DND-41 (cell line): ENCODE results near the gene E2F4.

Experiments used
- CTCF ChIP-seq: IDR thresholded peaks from 2 replicates; pipeline ENCODE4 v1.5.1; 2012; ENCODE audit warnings: borderline replicate concordance, low read length, moderate library complexity, mild to moderate bottlenecking; ENCODE audit not compliant: poor library complexity, severe bottlenecking; ENCODE audit errors: extremely low read depth
- EZH2 ChIP-seq: IDR thresholded peaks from 3 replicates; pipeline ENCODE4 v1.6.1; 2012; ENCODE audit warnings: borderline replicate concordance, low read depth, mild to moderate bottlenecking, moderate library complexity, low read length, inconsistent platforms; ENCODE audit not compliant: severe bottlenecking

DNA sequence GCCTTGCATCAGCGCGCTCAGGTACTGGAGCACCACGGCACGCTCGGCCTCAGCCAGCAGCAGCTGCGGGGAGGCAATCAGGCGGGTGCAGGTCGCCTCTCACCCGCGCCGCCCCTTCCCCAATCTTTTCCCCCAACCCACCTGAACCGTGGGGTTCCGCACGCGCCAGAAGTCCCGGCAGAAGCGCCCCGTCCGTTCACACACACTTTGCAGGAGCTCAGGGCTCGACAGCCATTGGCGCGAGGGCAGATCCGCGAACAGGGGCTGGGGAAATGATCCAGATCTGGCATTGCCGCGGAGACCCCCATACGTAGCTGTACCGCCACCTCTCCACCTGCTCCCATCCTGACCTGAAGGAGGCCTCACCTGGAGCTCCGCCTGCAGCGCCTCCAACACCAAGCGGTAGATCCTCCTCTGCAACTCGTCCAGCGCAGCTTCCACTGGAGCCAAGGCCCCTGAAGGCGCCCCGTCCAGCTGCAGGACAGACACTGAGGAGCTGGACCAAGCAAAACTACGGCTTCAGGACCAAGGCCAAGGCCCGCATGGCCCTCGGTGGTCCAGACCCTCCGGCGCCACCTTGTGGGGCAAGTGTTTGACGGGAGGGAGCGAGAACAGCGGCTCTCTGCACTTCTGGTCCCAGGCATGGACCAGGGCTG is 6.8 kb upstream of the E2F4 start:
- TF ChIP-seq CTCF (peak; percentile 91), EZH2 (no peak)
